ENCODE data around the gene ERCC5. TPM values are rescaled to one million over a fixed set of nuclear protein-coding genes. Genes with fewer than 3 reads are reported as not detected.

Gene ERCC5
- polyA plus RNA-seq, 1 donor (not counting 4 experiments of a cell fraction or from before 2014, with no cell fraction given) = 40.3 TPM

GRCh38 chr13:102870677-102871415 lies 25.0 kb downstream of the ERCC5 start:
- peaks cover 4% of the 10 kb centered on the region for H3K79me2 ChIP-seq (ENCODE audit: control insufficient read depth, insufficient read depth, low read length)
- DNase-seq (ENCODE audit: low read depth, low spot score) = no peak
- H3K9ac ChIP-seq (ENCODE audit: control insufficient read depth, extremely low read depth, insufficient read depth, low read length) = no peak overlapping the region
- H2AFZ ChIP-seq (ENCODE audit: control insufficient read depth, low read length) = no peak overlapping the region
- H3K4me1 ChIP-seq (ENCODE audit: control insufficient read depth, extremely low read depth, insufficient read depth, low read length) = peaks cover 10% of the 10 kb centered on the region
- H3K27me3 ChIP-seq (ENCODE audit: control insufficient read depth, extremely low read depth, insufficient read depth, low read length) = no peaks in the 10 kb centered on the region
- H3K36me3 ChIP-seq (ENCODE audit: control insufficient read depth in 2 of 2, extremely low read depth in 1 of 2, insufficient read depth in 2 of 2, low read length in 2 of 2) = peaks cover 28 to 30% of the 10 kb centered on the region in 2 experiments
- H3K9me3 ChIP-seq (ENCODE audit: control insufficient read depth, low read depth, low read length) = no peaks in the 10 kb centered on the region
- H4K20me1 ChIP-seq (ENCODE audit: control insufficient read depth, extremely low read depth, insufficient read depth, low read length) = no peaks in the 10 kb centered on the region
- peak; percentile 68 for FAIRE-seq
- H3K4me2 ChIP-seq (ENCODE audit: control insufficient read depth, extremely low read depth, insufficient read depth, low read depth, low read length) = no peak overlapping the region
- TF ChIP-seq EZH2 (IDR thresholded peaks at IDR 0.05; ENCODE audit: low read length) = no peak
- TF ChIP-seq, protein P1, sequence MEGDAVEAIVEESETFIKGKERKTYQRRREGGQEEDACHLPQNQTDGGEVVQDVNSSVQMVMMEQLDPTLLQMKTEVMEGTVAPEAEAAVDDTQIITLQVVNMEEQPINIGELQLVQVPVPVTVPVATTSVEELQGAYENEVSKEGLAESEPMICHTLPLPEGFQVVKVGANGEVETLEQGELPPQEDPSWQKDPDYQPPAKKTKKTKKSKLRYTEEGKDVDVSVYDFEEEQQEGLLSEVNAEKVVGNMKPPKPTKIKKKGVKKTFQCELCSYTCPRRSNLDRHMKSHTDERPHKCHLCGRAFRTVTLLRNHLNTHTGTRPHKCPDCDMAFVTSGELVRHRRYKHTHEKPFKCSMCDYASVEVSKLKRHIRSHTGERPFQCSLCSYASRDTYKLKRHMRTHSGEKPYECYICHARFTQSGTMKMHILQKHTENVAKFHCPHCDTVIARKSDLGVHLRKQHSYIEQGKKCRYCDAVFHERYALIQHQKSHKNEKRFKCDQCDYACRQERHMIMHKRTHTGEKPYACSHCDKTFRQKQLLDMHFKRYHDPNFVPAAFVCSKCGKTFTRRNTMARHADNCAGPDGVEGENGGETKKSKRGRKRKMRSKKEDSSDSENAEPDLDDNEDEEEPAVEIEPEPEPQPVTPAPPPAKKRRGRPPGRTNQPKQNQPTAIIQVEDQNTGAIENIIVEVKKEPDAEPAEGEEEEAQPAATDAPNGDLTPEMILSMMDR (optimal IDR thresholded peaks at IDR 0.05 in 1 of 3, IDR thresholded peaks at IDR 0.05 in 1 of 3, conservative IDR thresholded peaks at IDR 0.05 in 1 of 3; ENCODE audit: extremely low read depth in 1 of 3, insufficient read depth in 2 of 3, low read length in 3 of 3) = peak; percentile 66 to 84 (median 75)
- H3K4me3 ChIP-seq (ENCODE audit: control insufficient read depth in 2 of 3, extremely low read depth in 1 of 3, insufficient read depth in 2 of 3, low read depth in 1 of 3, low read length in 3 of 3) = no peak overlapping the region
- dilution Hi-C loops (cut with MboI; ENCODE audit: extremely low pct_ligation_motif_present, low sequenced_read_pairs) = no loop called here
- no peak overlapping the region for H3K27ac ChIP-seq (ENCODE audit: control insufficient read depth, insufficient read depth, low read length)
- H3K9me1 ChIP-seq (ENCODE audit: control insufficient read depth, extremely low read depth, insufficient read depth, low read length) = no peaks in the 10 kb centered on the region

DNA sequence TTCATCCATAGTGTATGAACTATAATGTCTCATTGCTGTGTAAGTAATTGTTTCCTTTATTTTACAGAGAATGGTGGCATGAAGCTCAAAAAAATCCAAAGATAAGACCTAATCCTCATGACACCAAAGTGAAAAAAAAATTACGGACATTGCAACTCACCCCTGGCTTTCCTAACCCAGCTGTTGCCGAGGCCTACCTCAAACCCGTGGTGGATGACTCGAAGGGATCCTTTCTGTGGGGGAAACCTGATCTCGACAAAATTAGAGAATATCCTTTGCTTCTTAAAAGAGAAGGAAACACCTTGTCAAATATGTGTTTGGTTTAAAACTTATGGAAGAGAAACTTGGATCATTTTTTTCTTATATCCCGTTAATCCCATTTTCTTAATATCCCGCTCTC lies 26.3 kb downstream of the ERCC5 start:
- no peak overlapping the region for H2AFZ ChIP-seq (ENCODE audit: control insufficient read depth, low read length)
- H3K27me3 ChIP-seq (ENCODE audit: control insufficient read depth, extremely low read depth, insufficient read depth, low read length) = no peaks in the 10 kb centered on the region
- no peak overlapping the region for H3K27ac ChIP-seq (ENCODE audit: control insufficient read depth, insufficient read depth, low read length)
- dilution Hi-C loops (cut with MboI; ENCODE audit: extremely low pct_ligation_motif_present, low sequenced_read_pairs) = no loop called here
- H3K79me2 ChIP-seq (ENCODE audit: control insufficient read depth, insufficient read depth, low read length) = peaks cover 4% of the 10 kb centered on the region
- H3K9me3 ChIP-seq (ENCODE audit: control insufficient read depth, low read depth, low read length) = no peaks in the 10 kb centered on the region
- DNase-seq (ENCODE audit: low read depth, low spot score) (no peak), FAIRE-seq (no peak)
- peaks cover 25 to 34% of the 10 kb centered on the region in 2 experiments for H3K36me3 ChIP-seq (ENCODE audit: control insufficient read depth in 2 of 2, extremely low read depth in 1 of 2, insufficient read depth in 2 of 2, low read length in 2 of 2)
- peaks cover 10% of the 10 kb centered on the region for H3K4me1 ChIP-seq (ENCODE audit: control insufficient read depth, extremely low read depth, insufficient read depth, low read length)
- H3K4me3 ChIP-seq (ENCODE audit: control insufficient read depth in 2 of 3, extremely low read depth in 1 of 3, insufficient read depth in 2 of 3, low read depth in 1 of 3, low read length in 3 of 3) = no peak overlapping the region
- no peak overlapping the region for H3K4me2 ChIP-seq (ENCODE audit: control insufficient read depth, extremely low read depth, insufficient read depth, low read depth, low read length)
- TF ChIP-seq EZH2 (IDR thresholded peaks at IDR 0.05; ENCODE audit: low read length) = no peak
- no peaks in the 10 kb centered on the region for H3K9me1 ChIP-seq (ENCODE audit: control insufficient read depth, extremely low read depth, insufficient read depth, low read length)
- H4K20me1 ChIP-seq (ENCODE audit: control insufficient read depth, extremely low read depth, insufficient read depth, low read length) = no peaks in the 10 kb centered on the region
- no peak overlapping the region for H3K9ac ChIP-seq (ENCODE audit: control insufficient read depth, extremely low read depth, insufficient read depth, low read length)

Data from keratinocyte (primary cell).